ES-I3 (cell line): ENCODE results near the gene PRKG1.

ENCODE experiments used
- H3K36me3 ChIP-seq: 2 replicates; pipeline ENCODE4 v1.6.1; 2013; ENCODE audit warnings: mild to moderate bottlenecking, low read length, control low read depth, moderate library complexity; ENCODE audit not compliant: insufficient read depth
- H3K4me1 ChIP-seq: 2 replicates; pipeline ENCODE4 v1.6.1; 2013; ENCODE audit warnings: mild to moderate bottlenecking, control low read depth, low read length; ENCODE audit not compliant: insufficient read depth
- H3K9ac ChIP-seq: 2 replicates; pipeline ENCODE4 v1.6.1; 2013; ENCODE audit warnings: low read depth, mild to moderate bottlenecking, low read length, moderate library complexity
- H3K9me3 ChIP-seq: 2 replicates; pipeline ENCODE4 v1.6.1; 2013; ENCODE audit warnings: mild to moderate bottlenecking, low read length, moderate library complexity; ENCODE audit not compliant: control insufficient read depth, insufficient read depth

Gene PRKG1

DNA sequence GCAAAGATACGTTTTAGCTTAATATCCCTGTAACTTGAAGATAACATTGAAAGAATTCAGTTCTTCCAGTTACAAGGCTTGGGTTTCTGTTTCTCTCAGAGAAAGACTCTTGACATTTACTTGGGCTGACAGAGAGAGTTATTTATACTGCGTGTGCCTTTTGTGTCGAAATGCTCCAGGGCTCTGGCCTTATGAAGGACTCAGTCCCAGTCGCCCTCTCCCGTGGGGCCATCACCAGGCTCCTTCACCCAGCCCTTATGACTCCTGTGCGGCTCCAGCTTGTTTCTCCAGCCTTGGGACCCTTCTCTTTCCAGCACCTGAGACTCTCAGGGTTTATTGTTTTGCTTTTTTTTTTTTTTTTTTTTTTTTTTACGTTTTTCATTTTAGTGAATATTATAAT lies 997.5 kb downstream of the PRKG1 start:
- Histone ChIP-seq H3K36me3 (no peaks in the 10 kb centered on the region), H3K4me1 (no peaks in the 10 kb centered on the region; the same call in 1 of the 2 replicates), H3K9ac (no peak overlapping the region), H3K9me3 (no peaks in the 10 kb centered on the region)

DNA sequence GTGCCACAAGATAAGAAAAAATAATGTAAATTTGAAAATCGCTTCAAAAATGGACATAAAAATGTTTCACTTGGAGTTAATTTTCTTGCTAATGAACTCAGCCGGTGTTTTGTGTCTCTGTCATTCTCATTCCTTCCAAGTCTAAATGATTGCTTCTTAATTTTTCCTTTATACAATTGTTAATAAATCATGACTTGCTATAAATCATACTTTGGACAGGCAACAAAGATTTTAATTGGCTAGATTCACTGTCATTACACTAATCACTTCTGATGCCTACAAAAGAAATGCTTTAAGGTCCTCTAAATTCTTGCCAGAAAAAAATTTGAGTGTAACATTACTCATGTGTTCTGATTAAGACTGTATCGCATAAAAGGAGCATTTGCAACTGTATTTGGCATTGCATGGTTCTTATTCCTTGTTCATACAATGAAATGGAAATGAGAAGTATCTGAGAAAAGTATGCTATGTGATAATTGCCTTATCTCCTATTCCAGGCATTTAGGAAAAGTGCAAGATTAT lies 1000.3 kb downstream of the PRKG1 start:
- Histone ChIP-seq H3K9ac (no peak overlapping the region), H3K9me3 (no peaks in the 10 kb centered on the region), H3K36me3 (no peaks in the 10 kb centered on the region), H3K4me1 (no peaks in the 10 kb centered on the region)

DNA sequence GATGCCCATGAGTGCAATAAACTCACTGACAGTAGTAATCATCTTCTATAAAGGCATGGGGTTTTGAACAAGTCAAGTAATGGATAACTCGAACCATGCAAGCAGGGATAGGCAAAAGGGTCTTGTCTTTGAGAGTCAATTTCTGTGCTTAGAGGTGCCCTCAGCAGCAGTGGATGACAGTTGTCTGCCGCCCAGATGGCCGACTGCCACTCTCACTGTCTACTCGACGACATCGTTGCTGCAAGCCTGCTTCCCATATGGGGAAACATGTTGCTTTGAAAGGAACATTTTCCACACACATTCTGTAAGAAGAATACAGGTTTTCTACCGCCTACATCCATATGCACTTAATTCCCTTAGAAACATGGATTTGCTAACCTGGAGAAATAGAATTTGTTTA lies 1003.5 kb downstream of the PRKG1 start:
- Histone ChIP-seq H3K4me1 (no peaks in the 10 kb centered on the region), H3K9ac (no peak overlapping the region), H3K9me3 (no peaks in the 10 kb centered on the region), H3K36me3 (no peaks in the 10 kb centered on the region)

- Histone ChIP-seq H3K9ac (no peak overlapping the region), H3K36me3 (no peaks in the 10 kb centered on the region), H3K4me1 (no peaks in the 10 kb centered on the region), H3K9me3 (no peaks in the 10 kb centered on the region)
These were observed 1004.2 kb downstream of the PRKG1 start for GRCh38 chr10:52078397-52078937.

DNA sequence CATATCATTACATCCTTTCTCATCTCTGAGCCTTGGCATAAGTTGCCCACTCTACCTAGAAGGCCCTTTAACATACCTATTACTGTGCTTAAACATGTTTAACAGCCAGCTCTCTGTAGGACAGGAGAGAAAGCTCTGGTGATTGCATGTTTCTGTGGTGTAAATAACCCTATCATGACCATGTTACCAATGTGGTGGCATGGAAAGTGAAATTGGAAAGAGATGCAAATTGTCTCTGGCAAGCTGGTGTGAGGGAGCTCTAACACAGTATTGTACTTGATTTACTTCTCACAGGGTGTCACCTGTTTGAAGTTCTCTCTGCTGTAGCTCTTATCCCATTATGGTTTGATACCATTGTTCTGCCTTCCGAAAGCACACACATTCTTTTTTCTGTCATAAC lies 1008.0 kb downstream of the PRKG1 start:
- Histone ChIP-seq H3K4me1 (no peaks in the 10 kb centered on the region), H3K36me3 (no peaks in the 10 kb centered on the region), H3K9ac (no peak overlapping the region), H3K9me3 (no peaks in the 10 kb centered on the region; the same call in 1 of the 2 replicates)

- Histone ChIP-seq H3K4me1 (no peaks in the 10 kb centered on the region), H3K9me3 (no peaks in the 10 kb centered on the region; the same call in 1 of the 2 replicates), H3K9ac (no peak overlapping the region), H3K36me3 (no peaks in the 10 kb centered on the region)
These were observed 1009.1 kb downstream of the PRKG1 start for GRCh38 chr10:52083422-52083821.

- peaks cover 6% of the 10 kb centered on the region; the same call in 1 of the 2 replicates for H3K4me1 ChIP-seq
- H3K9ac ChIP-seq: no peak overlapping the region
- H3K36me3 ChIP-seq: no peaks in the 10 kb centered on the region
- no peaks in the 10 kb centered on the region for H3K9me3 ChIP-seq
These were observed 1018.1 kb downstream of the PRKG1 start for GRCh38 chr10:52092390-52092789.

DNA sequence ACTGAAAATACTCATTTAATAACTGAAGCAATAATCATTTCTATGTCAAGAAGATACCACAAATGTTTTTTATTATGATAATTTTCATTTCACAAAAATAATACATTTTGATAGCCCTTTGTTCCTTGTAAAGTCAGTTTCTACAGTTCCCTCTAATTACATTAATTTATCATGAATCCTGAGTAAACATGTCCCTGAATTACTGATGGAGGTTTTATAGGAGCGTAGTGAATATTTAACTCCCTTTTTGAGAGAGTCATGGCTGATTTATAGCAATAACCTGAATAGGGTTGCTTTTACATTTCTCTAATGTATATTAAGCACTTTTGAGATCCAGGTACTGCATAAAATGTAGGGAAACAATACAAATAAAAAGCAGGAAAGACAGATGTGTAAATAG lies 1023.8 kb downstream of the PRKG1 start:
- Histone ChIP-seq H3K36me3 (no peaks in the 10 kb centered on the region), H3K9ac (no peak overlapping the region), H3K4me1 (no peaks in the 10 kb centered on the region)

DNA sequence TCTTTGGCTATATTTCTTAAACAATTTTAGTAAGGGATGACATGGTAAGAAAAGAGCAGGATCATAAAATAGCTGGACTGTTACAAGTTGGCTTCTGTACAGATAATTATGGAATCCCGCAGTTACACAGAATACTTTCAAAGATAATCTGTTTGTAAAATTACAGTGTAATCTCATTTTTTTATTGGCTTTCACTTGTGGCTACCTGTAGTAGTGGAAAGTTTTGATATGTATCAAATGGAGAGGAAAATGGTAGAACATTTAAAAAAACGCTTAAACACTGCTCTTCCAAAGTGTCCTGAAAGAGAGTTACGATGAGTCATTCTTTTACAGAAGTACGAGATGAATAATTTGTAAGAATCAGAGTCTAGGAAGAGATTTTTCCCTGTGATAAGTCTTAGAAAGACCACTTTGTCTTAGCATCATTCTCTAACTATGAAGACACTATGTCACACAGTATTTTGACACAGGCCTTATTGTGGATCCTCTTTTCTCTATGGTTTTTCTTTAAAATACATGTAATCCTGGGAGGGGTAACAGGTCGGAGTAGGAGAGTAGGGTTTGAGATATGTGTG lies 1024.8 kb downstream of the PRKG1 start:
- Histone ChIP-seq H3K36me3 (no peaks in the 10 kb centered on the region), H3K9me3 (no peaks in the 10 kb centered on the region), H3K4me1 (no peaks in the 10 kb centered on the region), H3K9ac (no peak overlapping the region)

More for the DNA sequence above, 1023.8 kb downstream of the PRKG1 start:
- no peaks in the 10 kb centered on the region for H3K9me3 ChIP-seq

GRCh38 chr10:52100011-52100547 lies 1025.8 kb downstream of the PRKG1 start:
- H3K36me3 ChIP-seq: no peaks in the 10 kb centered on the region
- H3K4me1 ChIP-seq: no peaks in the 10 kb centered on the region
- H3K9me3 ChIP-seq: no peaks in the 10 kb centered on the region
- no peak overlapping the region for H3K9ac ChIP-seq

DNA sequence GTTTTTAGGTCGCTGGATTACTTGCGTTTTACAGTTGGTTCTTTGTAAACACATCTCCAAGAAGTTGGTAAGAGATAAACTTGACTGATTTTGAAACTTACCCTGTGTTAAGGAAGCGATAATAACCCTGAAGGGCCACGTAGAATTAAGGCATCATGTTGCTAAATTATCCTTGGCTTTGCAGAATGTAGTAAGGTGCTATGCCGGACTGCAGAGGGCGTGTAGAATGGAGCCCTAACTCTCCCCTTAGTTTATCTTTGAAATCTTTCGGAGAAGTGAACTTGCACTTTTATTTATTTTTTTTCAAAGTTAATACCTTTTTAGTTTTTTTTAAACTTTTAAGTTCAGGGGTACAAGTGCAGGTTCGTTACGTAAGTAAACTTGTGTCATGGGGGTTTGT lies 1031.0 kb downstream of the PRKG1 start:
- H3K36me3 ChIP-seq: no peaks in the 10 kb centered on the region
- peaks cover 6% of the 10 kb centered on the region; the same call in 1 of the 2 replicates for H3K4me1 ChIP-seq
- no peak overlapping the region for H3K9ac ChIP-seq
- H3K9me3 ChIP-seq: no peaks in the 10 kb centered on the region

DNA sequence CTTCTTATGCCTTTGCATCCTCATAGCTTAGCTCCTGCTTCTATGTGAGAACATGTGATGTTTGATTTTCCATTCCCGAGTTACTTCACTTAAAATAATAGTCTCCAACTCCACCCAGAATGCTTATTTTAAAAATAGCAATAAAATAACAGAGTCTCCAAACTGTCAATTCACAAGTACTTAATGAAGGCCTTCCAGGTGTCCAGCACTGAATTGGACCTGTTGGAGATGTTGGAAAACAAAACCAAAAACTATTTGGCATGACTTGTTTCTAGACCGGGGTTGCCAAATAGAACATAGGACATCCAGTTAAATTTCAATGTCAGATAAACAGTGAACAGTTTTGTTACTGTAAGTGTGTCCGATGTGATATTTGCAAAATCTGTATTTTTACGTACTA lies 1031.7 kb downstream of the PRKG1 start:
- Histone ChIP-seq H3K4me1 (peaks cover 6% of the 10 kb centered on the region; the same call in 1 of the 2 replicates), H3K9me3 (no peaks in the 10 kb centered on the region), H3K36me3 (no peaks in the 10 kb centered on the region), H3K9ac (no peak overlapping the region)

DNA sequence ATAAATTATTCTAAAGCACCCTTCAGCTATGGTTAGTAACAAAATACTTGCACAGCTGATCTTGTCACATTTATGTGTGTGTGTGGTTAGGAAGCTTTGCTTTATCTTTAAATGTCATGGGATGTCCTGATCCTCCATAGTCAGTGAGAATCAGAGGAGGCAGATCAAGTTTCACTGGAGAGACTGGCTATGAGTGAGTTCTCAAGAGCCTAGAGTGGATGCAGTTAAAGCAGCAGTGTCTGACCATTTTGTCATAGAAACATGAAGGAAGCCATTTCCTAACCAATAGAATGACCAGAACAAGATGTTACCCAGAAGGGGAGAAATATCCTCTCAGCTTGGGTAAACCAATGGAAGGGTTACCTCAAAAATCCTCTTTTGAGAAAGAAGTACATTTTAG lies 1032.6 kb downstream of the PRKG1 start:
- Histone ChIP-seq H3K9me3 (no peaks in the 10 kb centered on the region), H3K4me1 (peaks cover 6% of the 10 kb centered on the region; the same call in 1 of the 2 replicates), H3K36me3 (no peaks in the 10 kb centered on the region), H3K9ac (no peak overlapping the region)

DNA sequence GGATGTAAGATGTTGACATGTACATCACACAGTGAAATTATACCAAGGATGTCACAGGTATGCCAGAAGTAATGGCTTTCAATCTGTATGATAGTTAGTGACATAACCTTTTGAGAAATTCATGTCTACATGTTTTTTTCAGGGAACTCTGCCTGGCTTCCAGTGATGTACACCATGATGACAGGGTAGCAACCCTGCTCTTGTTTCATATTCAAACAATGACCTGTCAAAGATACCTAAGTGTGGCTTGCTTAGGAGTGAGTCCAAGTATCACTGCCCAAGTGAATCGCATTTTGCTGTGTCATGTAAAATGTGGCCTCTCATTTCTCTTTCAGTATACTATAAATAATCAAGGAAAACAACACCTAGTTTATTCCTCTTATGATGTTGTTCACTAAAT lies 1033.9 kb downstream of the PRKG1 start:
- Histone ChIP-seq H3K36me3 (no peaks in the 10 kb centered on the region), H3K9me3 (no peaks in the 10 kb centered on the region), H3K4me1 (peaks cover 6% of the 10 kb centered on the region; the same call in 1 of the 2 replicates), H3K9ac (no peak overlapping the region)

GRCh38 chr10:52110576-52110975 lies 1036.3 kb downstream of the PRKG1 start:
- H3K4me1 ChIP-seq: peaks cover 6% of the 10 kb centered on the region; the same call in 1 of the 2 replicates
- H3K36me3 ChIP-seq: no peaks in the 10 kb centered on the region
- no peaks in the 10 kb centered on the region for H3K9me3 ChIP-seq
- H3K9ac ChIP-seq: no peak overlapping the region
